Measurements from ENCODE around the gene SCT. TPM values are rescaled to one million over a fixed set of nuclear protein-coding genes. Genes with fewer than 3 reads are reported as not detected.

SCT gene
- total and polyA plus RNA-seq, 2 of the 8 experiments (the other 6 are each of a cell fraction or from before 2014, with no cell fraction given): 1.7 to 2.0 TPM

GRCh38 chr11:623349-623869 is 3.6 kb downstream of the SCT start:
- Histone ChIP-seq H3K23me2 (ENCODE audit: low read depth, low read length) (no peaks in the 10 kb centered on the region; the same call in 1 of the 2 replicates), H4K5ac (ENCODE audit: insufficient read length, low read depth, low read length) (no peak overlapping the region), H2BK5ac (ENCODE audit: low read depth, low read length) (no peak overlapping the region), H3K18ac (ENCODE audit: extremely low read depth, low read length) (no peak overlapping the region), H3K4me2 (ENCODE audit: insufficient read depth in 1 of 2, low read depth in 2 of 2, low read length in 2 of 2) (no peak overlapping the region), H3K56ac (replicated peaks; ENCODE audit: insufficient read length, low read depth, low read length) (no peak overlapping the region), H2BK15ac (ENCODE audit: low read length) (no peak overlapping the region), H4K20me1 (replicated peaks in 1 of 2; ENCODE audit: control insufficient read depth in 1 of 2, insufficient read depth in 2 of 2, low read length in 2 of 2) (peaks cover 0 to 9% of the 10 kb centered on the region in 2 experiments), H3K36me3 (ENCODE audit: control insufficient read depth in 2 of 4, insufficient read depth in 4 of 4, low read length in 3 of 4) (no peaks in the 10 kb centered on the region), H3K4me1 (replicated peaks in 1 of 4; ENCODE audit: control insufficient read depth in 3 of 4, insufficient read depth in 4 of 4, low read length in 3 of 4) (peaks cover 0 to 6% (median under 1%) of the 10 kb centered on the region in 4 experiments; a peak in 2 of 7 replicates), H2BK20ac (ENCODE audit: low read length) (no peak overlapping the region), H2AK5ac (ENCODE audit: low read depth, low read length) (no peak overlapping the region), H4K91ac (replicated peaks; ENCODE audit: insufficient read length, low read length) (no peak overlapping the region), H3K9me3 (ENCODE audit: insufficient read depth in 2 of 2, low read depth in 1 of 2, low read length in 1 of 2) (no peaks in the 10 kb centered on the region), H3K79me1 (ENCODE audit: low read depth, low read length) (no peaks in the 10 kb centered on the region), H3K9ac (replicated peaks in 1 of 4; ENCODE audit: extremely low read depth in 1 of 4, low read depth in 3 of 4, low read length in 3 of 4) (no peak overlapping the region), H2AFZ (ENCODE audit: low read length) (no peak overlapping the region), H2BK120ac (replicated peaks; ENCODE audit: low read depth, low read length) (no peak overlapping the region), H3K27ac (ENCODE audit: low read depth, low read length) (no peak overlapping the region), H3K4me3 (ENCODE audit: extremely low read depth in 1 of 4, insufficient read depth in 2 of 4, low read depth in 3 of 4, low read length in 4 of 4) (no peak overlapping the region), H3K79me2 (ENCODE audit: control insufficient read depth in 1 of 2, insufficient read depth in 2 of 2, low read length in 2 of 2) (no peaks in the 10 kb centered on the region), H3K14ac (ENCODE audit: insufficient read length) (no peak overlapping the region), H3K27me3 (replicated peaks in 1 of 4; ENCODE audit: control insufficient read depth in 3 of 4, extremely low read depth in 1 of 4, insufficient read depth in 3 of 4, low read length in 3 of 4) (peaks cover 2 to 11% (median 9%) of the 10 kb centered on the region in 4 experiments; a peak in 6 of 7 replicates), H3K4ac (replicated peaks; ENCODE audit: insufficient read length, low read depth, low read length) (no peak overlapping the region), H4K8ac (ENCODE audit: extremely low read depth, insufficient read depth, low read length) (no peak overlapping the region), H2BK12ac (ENCODE audit: low read depth, low read length) (no peak overlapping the region), H3K23ac (ENCODE audit: insufficient read length) (no peak overlapping the region)
- ChIA-PET CTCF (ENCODE audit: partially characterized antibody) (no interaction called here), POLR2A (ENCODE audit: partially characterized antibody) (interaction anchor here (0.6 to 2.8 kb wide), 4 partner anchors 16 to 186 kb away, joined by 3 to 10 read pairs (median 4); no protein-coding TSS in a partner anchor)
- 90% methylated on average over 15 of the region's 15 CpGs; no CpG with 5 or more reads in 1 of the 2 experiments for WGBS, 2 experiments (ENCODE audit: extremely low coverage in 1 of 2, insufficient coverage in 1 of 2, insufficient read length in 1 of 2, insufficient replicate concordance in 2 of 2, low coverage in 1 of 2, low lambda C conversion rate in 2 of 2, missing lambda C conversion rate in 1 of 2)
- DNase-seq (ENCODE audit: low read depth in 1 of 2, low spot score in 2 of 2): no peak
- FAIRE-seq: no peak
- TF ChIP-seq RXRA (IDR thresholded peaks at IDR 0.05; ENCODE audit: insufficient read depth, low read depth, low read length) (no peak), EZH2 (IDR thresholded peaks at IDR 0.05; ENCODE audit: low read depth, low read length, severe bottlenecking) (no peak), CREB1 (IDR thresholded peaks at IDR 0.05) (no peak), YY1 (IDR thresholded peaks at IDR 0.05; ENCODE audit: low read depth, low read length) (no peak), BCL11A (IDR thresholded peaks at IDR 0.05; ENCODE audit: low read depth in 2 of 2, low read length in 2 of 2) (no peak), CHD1 (IDR thresholded peaks at IDR 0.05; ENCODE audit: low read depth, low read length) (no peak), USF2 (IDR thresholded peaks at IDR 0.05; ENCODE audit: low read length) (no peak), KDM4A (IDR thresholded peaks at IDR 0.05; ENCODE audit: low read depth, low read length, severe bottlenecking) (no peak), CBX8 (IDR thresholded peaks at IDR 0.05; ENCODE audit: borderline replicate concordance, low read depth, low read length) (no peak), RBBP5 (IDR thresholded peaks at IDR 0.05; ENCODE audit: borderline replicate concordance, low read depth, low read length) (no peak), POLR2AphosphoS5 (IDR thresholded peaks at IDR 0.05; ENCODE audit: low read depth, low read length) (no peak), GTF2F1 (IDR thresholded peaks at IDR 0.05; ENCODE audit: borderline replicate concordance, low read depth, low read length) (no peak), SRF (IDR thresholded peaks at IDR 0.05; ENCODE audit: low read depth, low read length) (no peak)
